Activated T-cell treated with anti-CD3 and anti-CD28 coated beads for 4 hours (primary cell): ENCODE measurements around the gene PCGF1.
A peak's percentile ranks its signal among the peaks of the same experiment; 100 is the strongest.
"Not testable (repeated sequence)": the region's sequence is repeated elsewhere in the genome, so short reads cannot be mapped to it uniquely, and the experiment has no call there.

ENCODE experiments used
- DNase-seq: peaks from one replicate; pipeline ENCODE4 v3.0.0-alpha.2; 2020

Gene PCGF1

DNA sequence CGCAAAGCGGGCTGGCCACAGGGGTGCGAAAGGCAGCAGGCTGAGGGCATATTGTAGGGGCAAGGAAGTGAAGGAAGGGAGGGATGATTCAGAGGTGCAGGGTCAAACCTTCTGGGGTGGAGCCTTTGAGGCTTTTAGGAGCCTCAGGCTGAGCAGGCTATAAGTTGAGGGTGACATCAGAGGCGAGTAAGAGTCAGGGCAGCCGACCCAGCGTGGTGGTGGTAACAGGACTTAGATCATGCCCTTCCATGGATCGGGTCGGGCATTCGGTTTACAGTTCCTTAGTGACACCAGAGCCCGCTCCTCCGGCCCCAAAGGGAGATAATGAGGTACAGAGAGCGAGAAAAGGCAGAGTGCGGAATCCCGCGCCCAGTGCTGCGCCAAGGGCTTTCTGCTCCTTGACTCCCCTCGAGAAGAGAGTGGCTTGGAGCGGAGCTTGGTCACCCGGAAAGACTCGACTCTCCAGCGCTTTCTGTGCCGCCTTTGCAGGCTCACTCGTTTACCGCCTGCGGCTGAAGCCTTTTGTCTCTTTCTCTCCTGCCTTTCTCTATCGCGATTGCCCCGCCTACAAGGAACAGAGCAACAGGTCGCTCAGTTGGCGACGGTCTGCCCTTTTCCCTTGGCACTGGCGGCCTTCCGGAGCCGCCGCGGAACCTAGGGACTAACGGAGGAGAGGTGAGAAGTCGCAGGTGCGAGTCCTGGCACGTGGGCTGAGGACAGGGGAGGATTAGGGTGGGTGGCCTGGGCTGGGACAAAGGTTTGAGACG lies 8.8 kb downstream of the PCGF1 start:
- no peak for DNase-seq

DNA sequence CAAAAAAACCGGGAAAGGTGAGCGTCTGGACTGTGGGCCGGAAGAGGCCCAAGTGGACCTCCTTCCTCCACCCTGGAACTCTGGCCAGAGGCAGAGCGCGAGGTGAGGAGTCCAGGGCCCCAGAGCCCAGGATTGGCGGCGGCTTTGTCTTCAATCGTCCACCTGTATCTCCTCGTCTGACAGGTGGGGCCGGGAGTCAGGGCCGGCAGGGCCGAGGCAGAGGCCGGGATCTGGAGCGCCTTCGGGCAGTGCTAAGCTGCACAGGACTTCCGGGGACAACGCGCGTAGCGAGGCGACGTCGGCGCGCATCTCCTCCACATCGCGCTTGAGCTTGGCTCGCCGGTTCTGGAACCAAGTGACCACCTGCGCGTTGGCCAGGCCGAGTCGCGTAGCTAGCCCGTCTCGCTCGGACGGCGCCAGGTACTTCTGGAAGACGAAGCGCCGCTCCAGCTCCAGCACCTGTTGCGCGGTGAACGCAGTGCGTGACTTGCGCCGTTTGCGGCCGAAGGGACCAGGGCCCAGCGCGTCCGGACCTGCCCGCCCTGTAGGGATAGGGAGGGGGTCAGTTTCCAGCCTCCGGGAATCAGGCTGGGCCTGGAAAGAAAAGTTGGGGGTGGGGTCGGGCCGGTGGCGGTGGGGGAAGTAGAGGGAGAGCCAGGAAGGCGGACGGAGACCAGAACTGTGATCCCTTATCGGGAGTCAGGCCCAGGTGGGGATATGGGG lies 9.6 kb downstream of the PCGF1 start:
- no peak for DNase-seq

DNA sequence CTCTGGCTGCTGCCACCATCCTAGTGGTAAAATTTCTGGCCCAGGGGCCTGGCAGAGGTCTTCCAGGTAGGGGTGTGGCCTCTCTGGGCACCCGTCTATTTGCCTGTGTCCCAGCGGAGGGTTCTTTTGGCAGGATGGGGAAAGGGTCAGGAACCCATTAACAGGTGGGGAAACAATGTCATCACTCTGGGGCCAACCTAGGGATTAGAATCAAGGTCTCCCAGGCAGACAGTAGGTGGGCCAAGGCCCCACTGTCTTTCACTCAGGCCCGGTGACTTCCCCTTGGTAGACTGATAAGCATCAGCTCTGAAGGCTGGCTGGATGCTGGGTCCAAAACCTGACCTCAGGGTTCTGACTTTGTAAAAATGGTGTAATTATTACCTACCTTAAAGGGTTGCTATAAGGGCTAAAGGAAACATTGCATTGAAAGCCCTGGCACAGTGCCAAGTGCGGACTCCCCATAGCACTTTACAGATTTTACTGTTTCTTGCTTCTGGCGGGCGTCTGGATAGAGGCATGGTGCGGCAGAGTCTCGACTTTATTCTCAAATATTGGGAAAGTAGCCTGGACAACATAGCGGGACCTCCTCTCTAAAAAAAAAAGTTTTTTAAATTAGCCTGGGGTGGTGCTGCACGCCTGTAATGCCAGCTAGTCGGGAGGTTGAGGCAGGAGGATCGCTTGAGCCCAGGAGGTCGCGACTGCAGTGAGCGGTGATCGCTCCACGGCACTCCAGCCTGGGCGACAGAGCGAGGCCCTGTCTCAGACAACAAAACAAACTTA lies 10.3 kb downstream of the PCGF1 start:
- DNase-seq = no peak

DNA sequence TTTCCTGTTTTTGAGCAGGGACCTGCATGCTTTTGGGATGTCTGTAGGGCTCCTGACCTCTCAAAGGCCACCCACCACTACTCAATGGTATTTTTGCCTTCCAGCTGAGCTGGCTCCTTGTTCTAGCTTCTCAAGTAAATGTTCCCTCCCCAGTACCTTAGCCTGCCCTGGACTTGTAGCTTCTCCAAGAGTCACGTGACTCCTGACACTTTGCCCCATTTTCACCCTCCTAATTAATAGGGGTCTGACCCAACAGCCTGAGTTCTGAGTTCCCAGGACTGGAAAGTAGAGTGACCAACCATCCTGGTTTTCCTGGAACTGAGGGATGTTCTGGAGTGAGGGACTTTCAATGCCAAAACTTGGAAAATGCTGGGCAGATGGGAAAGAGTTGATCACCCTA lies 12.1 kb downstream of the PCGF1 start:
- DNase-seq = no peak

DNA sequence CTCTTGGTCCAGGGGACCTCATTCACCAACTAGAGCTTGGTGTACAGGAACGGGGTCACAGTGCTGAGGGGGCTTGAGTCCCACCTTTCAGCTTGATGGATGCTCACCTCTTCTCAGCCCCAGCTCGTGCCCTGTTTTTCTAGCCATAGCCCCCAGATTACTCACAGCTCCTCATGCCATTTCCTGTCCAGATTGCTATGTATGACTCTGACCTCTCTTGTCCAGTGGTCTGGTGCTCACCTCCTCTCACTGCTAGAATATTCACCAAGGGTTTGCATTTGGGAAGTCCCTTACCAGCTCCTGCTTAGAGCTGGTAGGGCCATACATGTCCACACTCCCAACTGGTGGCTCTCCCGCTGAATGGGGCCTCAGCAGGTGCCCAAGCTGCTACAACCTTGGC lies 13.9 kb downstream of the PCGF1 start:
- no peak for DNase-seq

DNA sequence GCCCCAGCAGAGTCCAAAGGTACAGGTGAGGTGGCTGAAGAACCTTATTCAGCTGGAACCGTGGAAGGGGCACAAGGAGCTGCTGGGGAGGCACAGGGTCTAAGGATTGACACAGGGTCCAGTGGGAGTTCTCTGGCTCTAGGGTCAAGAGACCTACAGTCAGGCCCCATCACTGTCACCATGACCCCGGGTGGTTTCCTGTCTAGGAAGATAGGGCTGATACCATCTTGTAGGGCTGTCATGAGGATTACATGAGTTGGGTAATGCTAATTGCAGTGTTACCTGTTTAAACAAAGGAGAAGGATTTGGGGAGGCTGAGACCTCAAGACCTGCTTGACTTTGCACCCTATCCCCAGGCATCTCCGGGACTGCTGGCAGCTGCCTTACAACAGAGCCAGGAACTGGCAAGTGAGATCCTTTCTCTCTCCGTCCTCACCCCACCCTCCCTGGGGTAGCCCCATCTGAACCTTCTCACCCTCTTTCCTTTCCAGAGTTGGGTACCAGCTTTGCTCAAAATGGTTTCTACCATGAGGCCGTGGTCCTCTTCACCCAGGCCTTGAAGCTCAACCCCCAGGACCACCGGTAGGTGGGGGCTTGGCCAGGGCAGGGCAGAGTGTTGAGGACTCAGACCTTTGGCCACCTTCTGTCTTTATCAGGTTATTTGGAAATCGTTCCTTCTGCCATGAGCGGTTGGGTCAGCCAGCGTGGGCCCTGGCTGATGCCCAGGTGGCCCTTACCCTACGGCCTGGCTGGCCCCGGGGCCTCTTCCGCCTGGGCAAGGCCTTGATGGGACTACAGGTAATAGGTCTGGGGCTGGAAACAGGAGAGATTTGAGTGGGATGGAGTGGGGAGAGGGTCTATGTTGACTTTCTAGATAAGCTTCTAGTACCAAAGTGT lies 15.6 kb downstream of the PCGF1 start:
- DNase-seq = no peak

DNA sequence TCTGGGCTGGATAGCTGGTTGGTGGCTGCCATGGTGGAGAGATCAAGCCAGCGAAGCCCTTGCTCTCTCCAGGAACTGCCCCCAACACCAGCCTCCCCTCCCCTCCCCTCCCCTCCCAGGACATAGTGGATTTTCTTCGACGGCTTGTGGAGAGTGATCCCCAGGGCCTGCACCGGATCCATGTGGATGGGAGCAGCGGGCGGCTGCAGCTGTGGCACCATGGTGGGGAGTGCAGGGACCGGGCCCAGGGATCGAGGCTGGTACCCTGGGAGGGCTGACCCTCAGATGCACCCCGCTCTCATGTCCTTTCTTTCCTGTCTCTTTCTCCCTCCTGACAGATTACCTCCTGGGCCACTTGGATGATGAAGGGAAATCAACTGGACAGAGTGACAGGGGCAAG lies 17.6 kb downstream of the PCGF1 start:
- no peak for DNase-seq

DNA sequence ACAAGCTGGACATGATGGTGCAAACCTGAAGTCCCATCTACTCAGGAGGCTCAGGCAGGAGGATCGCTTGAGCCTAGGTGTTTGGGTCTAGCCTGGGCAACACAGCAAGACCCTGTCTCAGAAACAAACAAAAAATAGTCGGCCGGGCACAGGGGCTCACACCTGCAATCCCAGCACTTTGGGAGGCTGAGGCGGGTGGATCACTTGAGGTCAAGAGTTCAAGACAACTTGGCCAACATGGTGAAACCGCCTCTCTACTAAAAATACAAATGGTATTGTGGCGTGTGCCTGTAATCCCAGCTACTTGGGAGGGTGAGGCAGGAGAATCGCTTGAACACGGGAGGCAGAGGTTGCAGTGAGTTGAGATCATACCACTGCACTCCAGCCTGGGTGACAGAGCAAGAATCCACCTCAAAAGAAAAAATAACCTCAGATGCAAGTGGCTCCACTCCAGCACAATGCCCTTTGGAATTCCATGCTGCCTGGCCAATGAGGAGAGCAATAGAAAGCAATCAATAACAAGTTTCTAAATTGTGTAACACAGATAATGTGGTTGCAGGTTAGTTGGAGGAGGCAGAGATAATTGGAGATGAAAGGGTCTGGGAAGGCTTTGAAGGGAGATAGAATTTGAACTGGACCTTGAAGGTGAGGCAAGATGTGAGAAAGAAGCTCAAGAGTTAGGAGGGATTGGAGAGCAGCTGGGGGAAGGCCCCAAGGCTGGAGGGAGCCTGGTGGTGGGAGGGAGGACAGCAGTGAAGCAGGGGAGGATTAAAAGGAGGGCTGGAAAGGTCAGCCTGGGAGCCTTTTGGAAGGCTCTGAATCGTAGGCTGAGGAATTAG lies 18.6 kb downstream of the PCGF1 start:
- no peak for DNase-seq

DNA sequence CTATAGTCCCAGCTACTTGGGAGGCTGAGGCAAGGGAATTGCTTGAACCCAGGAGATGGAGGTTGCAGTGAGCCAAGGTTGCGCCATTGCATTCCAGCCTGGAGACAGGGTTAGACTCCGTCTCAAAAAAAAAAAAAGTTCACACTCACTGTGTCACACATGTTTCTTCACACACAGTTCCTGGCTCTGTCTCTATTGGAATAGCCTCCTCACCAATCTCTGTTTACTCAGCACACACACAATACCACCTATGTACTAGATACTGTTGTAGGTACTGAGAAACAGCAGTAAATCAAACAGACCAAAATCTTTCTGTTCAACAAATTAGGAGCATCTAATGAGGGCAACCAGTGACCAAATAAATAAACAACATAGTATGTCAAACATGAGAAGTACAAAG lies 21.4 kb downstream of the PCGF1 start:
- no peak for DNase-seq

DNA sequence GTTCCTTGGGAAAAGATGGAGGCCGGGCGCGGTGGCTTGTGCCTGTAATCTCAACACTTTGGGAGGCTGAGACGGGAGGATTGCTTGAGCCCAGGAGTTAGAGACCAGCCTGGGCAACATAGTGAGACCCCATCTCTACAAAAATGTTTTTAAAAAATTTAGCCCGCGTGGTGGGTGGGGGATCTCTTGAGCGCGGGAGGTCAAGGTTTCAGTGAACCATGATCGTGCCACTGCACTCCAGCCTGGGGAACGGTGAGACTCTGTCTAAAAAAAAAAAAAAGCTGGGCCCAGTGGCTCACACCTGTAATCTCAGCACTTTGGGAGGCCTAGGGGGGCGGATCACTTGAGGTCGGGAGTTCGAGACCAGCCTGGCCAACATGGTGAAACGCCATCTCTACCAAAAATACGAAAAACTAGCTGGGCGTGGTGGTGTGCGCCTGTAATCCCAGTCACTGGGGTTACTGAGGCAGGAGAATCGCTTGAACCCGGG lies 23.8 kb downstream of the PCGF1 start:
- DNase-seq = not testable (repeated sequence)

DNA sequence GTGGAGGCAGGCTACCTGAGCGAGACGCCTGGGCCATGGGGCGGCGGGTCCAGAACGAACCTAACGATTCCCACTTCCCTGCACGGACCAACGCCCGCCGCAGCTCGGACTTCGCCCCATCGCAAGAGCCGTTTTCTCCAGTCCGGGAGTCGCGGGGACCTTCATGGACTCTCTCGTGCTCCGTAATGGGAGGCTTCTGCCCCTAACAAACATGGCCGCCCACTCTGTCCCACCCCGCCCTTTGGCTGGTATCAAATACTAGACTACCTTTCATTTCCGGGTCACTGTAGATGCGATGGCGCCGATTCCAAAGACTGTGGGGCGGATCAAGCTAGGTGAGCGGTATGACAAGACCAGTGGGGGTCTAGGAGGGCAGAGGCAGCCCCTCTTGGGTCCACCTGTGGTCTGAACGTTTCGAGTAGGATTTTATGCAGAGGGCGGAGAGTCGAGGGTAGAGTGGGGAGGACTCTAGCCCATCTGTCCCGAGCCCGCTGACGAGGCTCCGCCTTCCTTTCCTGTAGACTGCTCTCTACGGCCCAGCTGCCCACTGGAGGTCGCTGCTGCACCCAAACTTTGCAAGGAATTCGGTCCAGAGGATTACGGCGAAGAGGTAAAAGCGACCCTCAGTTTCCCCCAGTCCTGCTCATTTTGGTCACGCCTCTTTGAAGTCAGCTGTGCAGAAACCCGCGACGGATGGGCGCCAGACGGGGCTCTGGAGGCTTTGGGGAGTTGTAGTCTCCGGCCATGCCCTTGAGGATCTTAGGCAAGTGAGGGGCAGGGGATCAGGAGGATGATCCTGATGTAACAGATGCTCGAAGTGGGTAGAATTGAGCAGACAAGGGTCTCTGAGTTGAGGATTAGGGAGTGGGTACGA lies 24.5 kb downstream of the PCGF1 start, which contains the start of the genes CCDC142 and TTC31:
Gene CCDC142, minus strand, starts transcription at position 198 of the 874 bp plus-strand sequence. Its CDS starts 161 bp downstream, at position 37.
Gene TTC31, plus strand, starts transcription at position 281 of the 874 bp plus-strand sequence. Its CDS starts 15 bp downstream, at position 296.
- DNase-seq = peak; percentile 90

DNA sequence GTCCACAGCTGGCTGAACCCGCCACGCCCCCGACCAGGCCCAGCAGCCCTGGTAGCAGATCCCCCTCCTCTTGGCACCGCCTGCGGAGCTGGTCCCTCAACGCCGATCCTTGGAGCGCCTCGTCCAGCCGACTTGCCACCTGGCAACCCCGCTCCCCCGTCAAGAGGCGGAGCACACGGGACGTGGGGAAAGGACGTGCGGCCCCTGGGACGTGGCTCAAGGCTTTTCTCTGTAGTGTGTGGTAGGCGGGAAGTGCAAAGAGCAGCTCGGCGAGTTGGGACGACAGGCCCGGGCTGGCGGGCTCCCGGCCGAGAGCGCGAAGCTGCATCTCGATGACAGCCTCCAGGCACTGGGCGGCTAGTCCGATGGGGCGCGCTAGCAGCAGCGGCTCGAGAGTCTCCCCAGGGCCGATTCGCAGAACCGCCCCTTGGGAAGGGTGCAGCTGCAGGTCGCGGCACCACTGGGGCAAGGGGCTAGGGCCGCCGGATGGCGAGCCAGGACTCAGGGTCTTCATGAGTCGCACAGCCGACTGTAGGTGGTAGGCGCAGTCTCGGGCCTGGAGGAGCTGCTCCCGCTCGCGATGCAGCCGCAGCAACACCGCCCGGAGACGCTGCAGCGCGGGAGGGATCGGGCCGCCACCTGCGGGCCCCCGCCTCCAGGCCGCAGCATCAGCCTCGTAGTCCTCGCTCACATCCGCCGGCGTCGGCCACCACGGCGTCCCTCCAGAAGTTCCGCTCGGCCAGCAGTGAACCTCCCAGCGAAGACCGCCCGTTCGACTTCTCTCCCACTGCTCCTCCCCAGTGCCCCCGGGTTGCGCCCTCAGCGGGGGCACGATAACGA lies 25.3 kb downstream of the PCGF1 start:
- peak; percentile 27 for DNase-seq

DNA sequence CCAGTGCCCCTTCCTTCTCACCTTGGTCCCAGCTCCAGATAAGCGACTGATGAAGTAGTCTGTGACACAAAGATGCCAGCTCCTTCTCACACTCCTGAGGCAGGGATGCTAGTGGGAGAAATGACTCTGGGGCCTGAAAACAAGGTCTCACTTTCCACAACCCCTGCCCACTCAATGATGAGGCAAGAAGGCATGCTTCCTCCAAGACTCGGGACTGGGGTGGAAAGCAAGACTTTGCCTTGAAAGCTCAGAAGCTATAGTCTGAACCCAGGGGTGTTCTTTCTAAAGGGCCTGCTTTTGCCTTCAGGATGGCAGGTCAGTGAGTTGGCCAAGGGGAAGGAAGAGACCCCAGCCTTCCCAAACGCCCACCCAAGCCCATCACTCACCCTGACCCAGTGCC lies 26.1 kb downstream of the PCGF1 start:
- DNase-seq = no peak

DNA sequence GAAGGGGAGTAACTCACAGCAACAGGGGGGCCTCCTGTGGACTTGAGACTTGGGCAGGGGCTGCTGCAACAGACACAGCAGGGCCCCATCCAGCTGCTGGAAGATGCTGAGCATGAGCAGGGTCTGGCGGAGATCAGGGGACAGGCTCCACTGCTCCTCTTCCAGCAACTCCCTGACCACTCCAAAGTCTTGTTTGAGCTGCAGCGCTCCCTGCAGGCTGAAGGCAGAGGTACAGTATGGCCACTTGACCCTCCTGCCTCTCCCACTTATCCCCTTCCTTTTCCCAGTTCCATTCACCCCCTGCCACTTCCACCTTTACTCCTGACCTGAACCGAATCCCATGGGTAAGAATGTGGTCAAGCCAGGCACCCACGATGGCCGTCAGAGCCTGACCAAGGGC lies 32.6 kb downstream of the PCGF1 start:
- no peak for DNase-seq

DNA sequence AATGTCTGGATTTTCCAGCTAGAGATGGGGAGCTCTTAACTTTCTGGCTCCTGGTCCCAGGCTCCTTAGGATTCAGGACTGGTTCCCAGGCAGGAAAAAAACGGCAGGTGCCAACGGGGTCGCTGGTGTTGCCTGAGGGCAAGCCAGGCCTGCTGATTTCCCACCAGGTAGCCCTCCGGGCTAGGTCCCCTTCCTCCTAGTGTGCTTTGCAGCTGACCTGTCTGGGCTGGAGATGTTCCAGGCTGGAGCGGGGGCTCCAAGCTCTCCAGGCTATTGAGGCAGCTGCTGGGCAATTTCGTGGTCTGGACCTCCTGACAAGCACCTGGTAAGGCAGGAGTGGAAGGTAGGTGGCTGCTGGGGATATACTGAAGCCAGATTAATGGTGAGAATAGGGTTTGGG lies 33.0 kb downstream of the PCGF1 start:
- DNase-seq = no peak

DNA sequence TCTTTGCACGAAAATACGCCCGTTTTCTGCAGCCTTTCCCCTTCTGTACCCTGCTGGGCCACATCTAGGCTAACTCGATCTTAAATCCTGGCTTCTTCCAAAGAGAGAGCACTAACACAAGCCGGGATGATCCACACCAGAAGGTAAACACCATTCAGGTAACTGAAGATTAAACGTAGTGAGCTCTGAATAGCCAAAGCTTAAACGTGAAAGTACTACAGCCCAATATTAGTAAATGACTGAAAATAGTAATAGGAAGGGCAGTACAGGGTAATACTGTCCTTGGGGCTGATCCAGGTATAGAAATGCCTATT lies 34.6 kb downstream of the PCGF1 start:
- DNase-seq = no peak

DNA sequence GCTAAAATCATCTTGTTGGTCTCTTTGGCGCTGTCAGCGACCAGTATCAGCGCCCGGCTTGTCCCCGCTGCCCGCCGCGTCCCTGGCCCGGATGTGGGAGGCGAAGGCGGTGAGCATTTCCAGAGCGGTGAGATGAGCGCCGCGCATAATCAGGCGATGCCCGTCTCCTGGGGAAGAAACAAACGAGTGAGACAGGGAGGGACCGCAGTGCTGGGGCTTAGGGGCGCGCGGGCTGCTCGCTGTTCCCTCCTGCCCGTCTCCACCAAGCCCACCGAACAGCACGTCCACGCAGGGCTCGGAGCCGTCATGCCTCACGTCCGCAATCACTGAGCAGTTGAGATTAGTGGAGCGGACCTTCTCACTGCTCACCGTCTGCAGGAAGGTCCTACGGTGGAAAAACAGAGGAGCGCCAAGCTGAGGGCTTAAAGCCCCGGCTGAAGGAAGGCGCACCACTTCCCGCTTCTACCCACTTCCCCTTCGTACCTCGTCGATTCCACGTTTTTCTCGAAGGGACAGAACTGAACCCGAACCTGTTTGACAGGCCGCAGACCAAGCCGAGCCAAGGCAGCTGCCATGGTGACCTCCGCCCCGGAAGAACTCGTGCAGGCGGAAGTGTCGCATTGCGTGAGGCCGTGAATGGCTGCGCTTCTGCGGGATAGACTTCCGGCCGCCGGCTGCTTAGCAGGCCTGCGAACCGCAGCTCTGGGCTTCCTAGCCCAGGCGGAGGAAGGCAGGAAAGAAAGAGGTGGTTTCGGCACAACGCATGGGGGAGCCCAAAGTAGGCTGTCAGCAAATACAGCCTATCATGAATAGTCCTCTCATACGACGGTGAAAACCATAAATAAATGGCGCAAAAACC lies 35.2 kb downstream of the PCGF1 start, which contains the start of gene MRPL53:
Gene MRPL53, minus strand, starts transcription at position 595 of the 859 bp plus-strand sequence. Its CDS starts 20 bp downstream, at position 575.
- DNase-seq = peak; percentile 94
